CD14-positive monocyte (primary cell): ENCODE measurements around the gene PRM1. TPM values are rescaled to one million over a fixed set of nuclear protein-coding genes. Genes with fewer than 3 reads are reported as not detected.

Experiments
- DNase-seq, 3 donors: peaks; one replicate each; pipeline ENCODE4 v3.0.0-alpha.2; 2011 to 2022
- H2AFZ ChIP-seq: 2 replicates; pipeline ENCODE4 v1.6.0; 2012; ENCODE audit warnings: mild to moderate bottlenecking, low read depth, low read length, inconsistent platforms; ENCODE audit not compliant: insufficient read depth, poor library complexity, severe bottlenecking
- H3K27ac ChIP-seq, 2 donors: 1 replicate in 1 of 2; 2 replicates in 1 of 2; pipeline ENCODE4 v1.5.1; 2012 to 2013; ENCODE audit warnings: low read length in 2 of 2, control low read depth in 1 of 2, inconsistent platforms in 1 of 2, low read depth in 1 of 2, mild to moderate bottlenecking in 1 of 2
- H3K27me3 ChIP-seq, 2 donors: one replicate each; pipeline versions ENCODE4 v1.6.0 to v1.6.1; 2011 to 2013; ENCODE audit warnings: low read length in 2 of 2; ENCODE audit not compliant: control insufficient read depth in 2 of 2, insufficient read depth in 2 of 2
- H3K36me3 ChIP-seq, 2 donors: replicated peaks in 1 of 2; 1 replicate in 1 of 2; 2 replicates in 1 of 2; pipeline versions ENCODE4 v1.5.1 to v1.6.1; 2012 to 2013; ENCODE audit warnings: low read length in 2 of 2, control low read depth in 1 of 2, inconsistent platforms in 1 of 2, mild to moderate bottlenecking in 1 of 2; ENCODE audit not compliant: insufficient read depth in 2 of 2, control insufficient read depth in 1 of 2
- H3K4me1 ChIP-seq, 2 donors: 1 replicate in 1 of 2; 2 replicates in 1 of 2; pipeline versions ENCODE4 v1.5.1 to v1.6.1; 2012 to 2013; ENCODE audit warnings: low read length in 2 of 2, control low read depth in 1 of 2, inconsistent platforms in 1 of 2, mild to moderate bottlenecking in 1 of 2, moderate library complexity in 1 of 2; ENCODE audit not compliant: insufficient read depth in 2 of 2, control insufficient read depth in 1 of 2
- H3K4me2 ChIP-seq: replicated peaks from 2 replicates; pipeline ENCODE3; 2012; ENCODE audit warnings: low read length, moderate library complexity, mild to moderate bottlenecking; ENCODE audit not compliant: poor library complexity, severe bottlenecking; ENCODE audit errors: extremely low read depth
- H3K4me3 ChIP-seq, 3 experiments: fragments of 200-600 bp in 1 of 3; sonication (generic) in 1 of 3; replicated peaks in 1 of 3; 1 replicate in 2 of 3; 2 replicates in 1 of 3; pipeline ENCODE4 v1.5.1; 2011 to 2013; ENCODE audit warnings: low read length in 3 of 3, mild to moderate bottlenecking in 3 of 3, control low read depth in 2 of 3, low read depth in 2 of 3, inconsistent platforms in 1 of 3, moderate library complexity in 1 of 3
- H3K79me2 ChIP-seq: 2 replicates; pipeline ENCODE4 v1.6.0; 2012; ENCODE audit warnings: mild to moderate bottlenecking, control low read depth, inconsistent platforms, low read length, moderate library complexity; ENCODE audit not compliant: insufficient read depth
- H3K9ac ChIP-seq: 2 replicates; pipeline ENCODE4 v1.6.0; 2017; ENCODE audit warnings: low read length, mild to moderate bottlenecking; ENCODE audit not compliant: insufficient read depth, poor library complexity, severe bottlenecking
- H3K9me3 ChIP-seq, 2 donors: replicated peaks in 1 of 2; 1 replicate in 1 of 2; 2 replicates in 1 of 2; pipeline versions ENCODE4 v1.5.1 to v1.6.1; 2012 to 2013; ENCODE audit warnings: low read length in 2 of 2, control low read depth in 1 of 2; ENCODE audit not compliant: control insufficient read depth in 1 of 2, insufficient read depth in 1 of 2
- H4K20me1 ChIP-seq: 2 replicates; pipeline ENCODE4 v1.6.0; 2012; ENCODE audit warnings: mild to moderate bottlenecking, low read length, control low read depth, moderate library complexity; ENCODE audit not compliant: insufficient read depth
- H3K27ac Mint-ChIP-seq, 7 donors: one replicate each; pipeline ENCODE4 v1.8.0; 2020; ENCODE audit warnings: mild to moderate bottlenecking in 7 of 7, mixed read lengths in 7 of 7, moderate library complexity in 6 of 7, inconsistent platforms in 2 of 7
- H3K27me3 Mint-ChIP-seq, 3 donors: one replicate each; pipeline ENCODE4 v1.8.0; 2021 to 2022; ENCODE audit warnings: low read depth in 3 of 3, mild to moderate bottlenecking in 3 of 3, mixed read lengths in 3 of 3, moderate library complexity in 3 of 3, inconsistent platforms in 1 of 3
- H3K36me3 Mint-ChIP-seq, 2 donors: one replicate each; pipeline ENCODE4 v1.8.0; 2020; ENCODE audit warnings: mixed read lengths in 2 of 2, inconsistent platforms in 1 of 2, mild to moderate bottlenecking in 1 of 2
- H3K4me1 Mint-ChIP-seq: one replicate; pipeline ENCODE4 v1.8.0; 2020; ENCODE audit warnings: mild to moderate bottlenecking, mixed read lengths
- H3K4me3 Mint-ChIP-seq, 2 donors: one replicate each; pipeline ENCODE4 v1.8.0; 2020; ENCODE audit warnings: mild to moderate bottlenecking in 2 of 2, mixed read lengths in 2 of 2, moderate library complexity in 1 of 2
- H3K9me3 Mint-ChIP-seq, 7 donors: one replicate each; pipeline ENCODE4 v1.8.0; 2020 to 2022; ENCODE audit warnings: mixed read lengths in 7 of 7, mild to moderate bottlenecking in 6 of 7, moderate library complexity in 6 of 7, inconsistent platforms in 2 of 7
- WGBS: methylation state at CpG from one replicate; pipeline ENCODE4 v1.1.5; 2013; ENCODE audit warnings: missing lambda C conversion rate; ENCODE audit not compliant: insufficient coverage; 5-methylcytosine and 5-hydroxymethylcytosine counted together
- intact Hi-C, 2 donors: fragments of 100-400 bp; cut with micrococcal nuclease; formaldehyde crosslinking; loops; one replicate each; pipeline versions ENCODE4 v1.15.0 to v1.15.1; 2023
- polyA plus RNA-seq, 3 donors: library from polyadenylated mRNA; depleted of rRNA in 1 of 3; unstranded in 2 of 3; stranded (reverse) in 1 of 3; fragments of 300-500 nt in 2 of 3; fragments of >200 nt in 1 of 3; fragmentation: Illumina TruSeq in 2 of 3; gene quantifications; 1 replicate in 2 of 3; 2 replicates in 1 of 3; pipeline ENCODE4 v1.2.3, GENCODE V29; 2012 to 2021
- TF ChIP-seq, protein P1 (sequence below): fragments of 200-600 bp; IDR thresholded peaks from one replicate; pipeline ENCODE4 v1.8.0; 2022; ENCODE audit warnings: antibody characterized with exemption, mild to moderate bottlenecking

The PRM1 gene
- polyA plus RNA-seq, 3 donors = not detected

DNA sequence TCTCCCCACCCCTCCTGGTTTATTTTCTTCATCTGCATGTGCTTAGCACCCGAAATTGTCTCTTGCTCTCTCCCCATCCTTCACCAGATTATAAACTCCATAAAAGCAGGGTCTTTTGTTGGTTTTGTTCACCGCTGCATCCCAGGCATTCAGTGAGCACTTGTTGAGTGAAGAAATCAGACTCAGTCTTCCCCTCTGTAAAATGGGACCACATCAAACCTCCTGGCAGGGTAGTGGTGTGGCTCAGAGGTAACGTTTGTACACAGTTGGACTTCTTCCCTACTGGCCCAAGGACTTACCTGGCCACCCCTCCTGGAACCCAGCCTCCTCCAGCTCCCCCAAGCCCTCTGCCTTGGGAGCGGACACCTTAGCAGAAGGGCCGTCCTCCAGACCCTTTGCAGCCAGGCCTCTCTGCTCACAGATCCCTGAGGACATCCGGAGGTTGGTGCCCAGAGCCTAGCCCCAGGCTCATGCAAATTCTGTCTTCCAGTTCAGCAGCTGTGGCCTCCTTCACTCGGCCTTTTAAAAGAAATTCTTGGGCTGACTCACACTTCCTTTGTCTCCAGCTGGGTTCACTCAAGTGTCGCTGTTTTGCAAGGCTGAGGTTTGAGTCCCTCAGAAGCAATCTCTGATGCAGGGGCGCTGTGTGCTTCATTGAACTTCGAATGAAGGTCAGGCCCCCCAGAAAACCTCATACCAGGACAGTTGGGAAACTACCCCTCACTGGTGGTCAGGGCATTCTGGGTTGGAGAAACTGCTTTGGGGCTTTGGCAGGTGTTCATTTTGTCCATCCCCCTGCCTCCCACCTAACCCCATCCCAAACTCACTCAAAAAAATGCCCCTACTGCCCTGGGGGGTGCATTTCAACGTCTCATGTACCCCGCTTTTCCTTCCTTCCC lies 47.3 kb upstream of the PRM1 start:
- no peaks in the 10 kb centered on the region for H3K9me3 ChIP-seq
- peaks cover 0 to 6% of the 10 kb centered on the region in 2 donors for H3K27me3 ChIP-seq
- peak overlapping the region; percentile 53 to 90 for H3K4me3 Mint-ChIP-seq
- peaks cover 42 to 50% of the 10 kb centered on the region in 2 donors for H3K4me1 ChIP-seq
- intact Hi-C loops = no loop called here
- peaks cover 52% of the 10 kb centered on the region for H3K4me1 Mint-ChIP-seq
- H3K4me3 ChIP-seq = peak overlapping the region in 1 of 3 experiments; percentile 59
- no peaks in the 10 kb centered on the region for H4K20me1 ChIP-seq
- peak overlapping the region in 6 of 7 donors; percentile 68 to 84 (median 74) for H3K27ac Mint-ChIP-seq
- WGBS = 7% methylated on average over 7 of the region's 12 CpGs
- DNase-seq = peak; percentile 71 to 82 (median 77)
- H3K27ac ChIP-seq = peak overlapping the region in 1 of 2 donors; percentile 10
- no peaks in the 10 kb centered on the region for H3K36me3 ChIP-seq
- peaks cover 0 to 9% (median 3%) of the 10 kb centered on the region in 7 donors for H3K9me3 Mint-ChIP-seq
- H3K9ac ChIP-seq = no peak overlapping the region
- H3K79me2 ChIP-seq = no peaks in the 10 kb centered on the region
- peaks cover 23 to 57% (median 24%) of the 10 kb centered on the region in 3 donors for H3K27me3 Mint-ChIP-seq
- no peak overlapping the region for H2AFZ ChIP-seq
- TF ChIP-seq, protein P1, sequence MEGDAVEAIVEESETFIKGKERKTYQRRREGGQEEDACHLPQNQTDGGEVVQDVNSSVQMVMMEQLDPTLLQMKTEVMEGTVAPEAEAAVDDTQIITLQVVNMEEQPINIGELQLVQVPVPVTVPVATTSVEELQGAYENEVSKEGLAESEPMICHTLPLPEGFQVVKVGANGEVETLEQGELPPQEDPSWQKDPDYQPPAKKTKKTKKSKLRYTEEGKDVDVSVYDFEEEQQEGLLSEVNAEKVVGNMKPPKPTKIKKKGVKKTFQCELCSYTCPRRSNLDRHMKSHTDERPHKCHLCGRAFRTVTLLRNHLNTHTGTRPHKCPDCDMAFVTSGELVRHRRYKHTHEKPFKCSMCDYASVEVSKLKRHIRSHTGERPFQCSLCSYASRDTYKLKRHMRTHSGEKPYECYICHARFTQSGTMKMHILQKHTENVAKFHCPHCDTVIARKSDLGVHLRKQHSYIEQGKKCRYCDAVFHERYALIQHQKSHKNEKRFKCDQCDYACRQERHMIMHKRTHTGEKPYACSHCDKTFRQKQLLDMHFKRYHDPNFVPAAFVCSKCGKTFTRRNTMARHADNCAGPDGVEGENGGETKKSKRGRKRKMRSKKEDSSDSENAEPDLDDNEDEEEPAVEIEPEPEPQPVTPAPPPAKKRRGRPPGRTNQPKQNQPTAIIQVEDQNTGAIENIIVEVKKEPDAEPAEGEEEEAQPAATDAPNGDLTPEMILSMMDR = no peak
- H3K4me2 ChIP-seq = peak overlapping the region; percentile 53
- peaks cover 5 to 13% of the 10 kb centered on the region in 2 donors for H3K36me3 Mint-ChIP-seq

DNA sequence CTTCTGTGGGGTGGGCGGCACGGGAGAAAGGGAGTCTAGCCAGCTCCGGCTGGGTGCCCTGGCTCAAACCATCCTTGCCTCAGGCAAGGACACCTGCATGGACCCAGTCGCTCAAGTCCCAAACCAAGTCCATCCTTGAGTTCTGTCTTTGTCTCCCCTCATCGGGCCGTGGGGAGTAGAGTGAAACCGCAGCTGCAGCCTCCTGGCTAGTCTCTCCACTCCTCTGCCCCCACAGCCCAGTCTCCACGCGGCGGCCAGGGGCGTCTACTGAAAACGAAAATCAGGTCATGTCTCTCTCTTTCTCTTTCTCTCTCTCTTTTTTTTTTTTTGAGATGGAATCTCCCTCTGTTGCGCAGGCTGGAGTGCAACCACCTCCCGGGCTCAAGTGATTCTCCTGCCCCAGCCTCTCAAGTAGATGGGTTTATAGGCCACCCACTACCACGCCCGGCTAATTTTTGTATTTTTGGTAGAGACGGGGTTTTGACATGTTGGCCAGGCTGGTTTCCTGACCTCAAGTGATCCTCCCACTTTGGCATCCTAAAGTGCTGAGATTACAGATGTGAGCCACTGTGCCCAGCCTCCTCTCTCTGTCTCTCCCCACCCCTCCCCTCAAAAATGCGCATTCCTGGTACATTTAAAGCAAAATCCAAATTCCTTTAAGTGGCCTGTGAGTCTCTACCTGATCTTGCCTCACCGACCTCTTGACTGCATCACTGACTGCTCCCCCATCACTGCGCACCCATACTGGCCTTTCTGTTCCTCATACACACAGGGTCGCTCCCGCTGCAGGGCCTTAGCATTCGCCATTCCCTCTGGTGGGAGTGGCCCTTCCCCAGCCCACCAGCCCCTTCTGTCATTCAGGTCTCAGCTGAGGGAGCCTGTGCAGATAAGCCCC lies 46.4 kb upstream of the PRM1 start:
- Mint-ChIP-seq H3K36me3 (peaks cover 5 to 13% of the 10 kb centered on the region in 2 donors), H3K27ac (peak overlapping the region in 5 of 7 donors; percentile 6 to 84 (median 71)), H3K27me3 (peaks cover 20 to 54% (median 24%) of the 10 kb centered on the region in 3 donors), H3K9me3 (peaks cover 0 to 7% (median 3%) of the 10 kb centered on the region in 7 donors), H3K4me1 (peaks cover 52% of the 10 kb centered on the region), H3K4me3 (peak overlapping the region; percentile 45 to 90)
- H3K27ac ChIP-seq = no peak overlapping the region
- WGBS = 93% methylated on average over 16 of the region's 23 CpGs
- no peaks in the 10 kb centered on the region for H4K20me1 ChIP-seq
- no peak overlapping the region for H3K9ac ChIP-seq
- H3K9me3 ChIP-seq = no peaks in the 10 kb centered on the region
- peaks cover 42 to 50% of the 10 kb centered on the region in 2 donors for H3K4me1 ChIP-seq
- no peak overlapping the region for H2AFZ ChIP-seq
- no peak overlapping the region for H3K4me2 ChIP-seq
- peaks cover 0 to 3% of the 10 kb centered on the region in 2 donors for H3K27me3 ChIP-seq
- TF ChIP-seq, protein P1 = no peak
- intact Hi-C loops = no loop called here
- no peak for DNase-seq
- no peaks in the 10 kb centered on the region for H3K79me2 ChIP-seq
- H3K36me3 ChIP-seq = no peaks in the 10 kb centered on the region
- no peak overlapping the region for H3K4me3 ChIP-seq
